NOMO-1 treated with DMSO at 0.1 percent for 48 hours (cell line): Measurements from ENCODE around the gene TST.

Experiments
- DNase-seq: peaks from one replicate; lab custom pipeline; 2025; ENCODE audit not compliant: unreplicated experiment; lab: John Stamatoyannopoulos, UW

Gene TST

DNA sequence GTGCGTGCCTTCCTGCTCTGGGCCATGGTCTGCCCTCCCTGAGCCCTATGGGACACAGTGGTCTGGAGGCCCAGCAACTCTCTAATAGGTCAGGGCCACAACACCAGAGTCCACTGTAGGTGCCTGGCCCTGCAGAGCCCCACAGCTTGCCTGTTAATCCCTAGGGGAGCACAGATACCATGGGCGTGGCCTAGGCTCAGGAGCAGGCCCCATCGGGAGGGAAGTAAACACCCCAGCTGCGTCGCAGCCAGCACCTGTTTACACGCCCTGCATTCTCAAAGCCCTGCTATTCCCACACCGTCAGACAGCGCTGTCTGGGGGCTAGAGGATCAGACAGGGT lies 34.8 kb upstream of the TST start:
- DNase-seq, result no peak

DNA sequence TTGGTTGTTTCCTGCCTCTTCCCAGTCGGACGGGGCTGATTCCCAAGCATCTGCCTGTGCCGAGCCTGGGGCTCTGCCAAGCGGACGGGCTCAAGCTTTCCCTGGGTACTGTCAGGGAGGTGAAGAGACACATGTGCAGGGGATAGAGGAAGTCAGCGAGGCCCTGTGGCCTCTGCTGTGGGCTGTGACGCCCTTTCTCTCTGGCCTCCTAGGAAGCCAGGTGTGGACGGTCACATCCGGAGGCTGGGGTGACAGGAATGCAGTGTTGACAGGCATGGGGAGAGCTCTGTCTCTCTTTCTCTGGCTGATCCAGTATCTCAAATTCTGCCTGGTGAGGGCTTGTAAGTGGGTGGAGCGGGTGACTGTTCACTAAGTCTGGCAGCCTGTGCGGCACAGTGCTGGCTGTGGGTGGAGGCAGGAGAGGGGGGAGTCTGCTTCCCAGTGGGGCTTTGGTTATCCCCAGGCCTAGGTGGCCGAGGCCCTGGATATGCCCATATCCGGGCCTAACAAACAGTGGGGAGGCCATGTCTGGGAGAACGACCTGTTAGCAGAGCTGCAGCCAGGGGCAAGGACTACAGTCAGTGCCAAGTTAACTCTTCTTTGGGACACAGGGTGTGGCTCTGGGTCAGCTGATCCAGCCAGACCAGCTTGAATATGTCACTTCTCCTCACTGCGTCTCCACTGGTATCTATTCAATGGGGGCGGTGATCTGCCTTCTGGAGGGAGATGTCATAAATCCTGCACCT lies 34.2 kb upstream of the TST start:
- DNase-seq, result no peak

DNA sequence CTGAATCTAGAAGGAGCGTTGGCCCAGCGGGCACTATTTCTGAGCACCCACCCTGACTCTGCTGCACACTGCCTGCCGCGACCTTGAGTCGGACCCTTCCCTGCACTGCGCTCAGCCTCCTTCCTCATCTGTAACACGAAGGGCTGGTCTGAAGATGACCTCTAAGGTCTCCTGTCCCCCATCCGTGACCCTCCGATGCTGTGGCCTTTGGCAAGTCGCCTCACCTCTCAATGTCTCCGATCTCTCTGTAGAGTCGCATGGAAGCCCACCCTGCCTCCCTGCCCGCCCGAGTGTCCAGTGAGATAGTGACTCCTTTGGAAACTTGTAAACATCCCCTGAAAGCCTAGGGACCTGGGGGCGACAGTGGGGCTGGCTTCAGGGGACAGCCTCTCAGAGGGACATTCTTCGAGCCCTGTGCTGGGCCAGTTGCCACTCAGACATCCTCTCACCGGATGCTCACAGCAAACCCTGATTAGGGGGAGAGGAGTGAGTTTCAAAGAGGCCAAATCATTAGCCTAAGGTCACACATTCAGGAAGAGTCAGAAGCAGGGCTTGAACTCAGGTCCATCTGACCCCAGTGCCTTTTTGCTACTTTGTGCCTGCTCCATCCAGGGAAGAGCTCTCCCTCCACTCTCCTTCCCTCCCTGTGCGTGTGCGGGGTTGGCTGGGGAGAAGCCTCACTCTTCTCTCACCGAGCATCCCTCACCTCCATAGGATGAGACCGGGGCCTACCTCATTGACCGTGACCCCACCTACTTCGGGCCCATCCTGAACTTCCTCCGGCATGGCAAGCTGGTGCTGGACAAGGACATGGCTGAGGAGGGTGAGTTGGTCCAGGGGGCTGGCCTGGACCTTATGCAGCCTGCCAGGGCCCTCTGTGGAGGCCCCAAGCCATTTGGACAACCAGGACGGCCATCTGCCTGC lies 33.4 kb upstream of the TST start:
- DNase-seq, result no peak

DNA sequence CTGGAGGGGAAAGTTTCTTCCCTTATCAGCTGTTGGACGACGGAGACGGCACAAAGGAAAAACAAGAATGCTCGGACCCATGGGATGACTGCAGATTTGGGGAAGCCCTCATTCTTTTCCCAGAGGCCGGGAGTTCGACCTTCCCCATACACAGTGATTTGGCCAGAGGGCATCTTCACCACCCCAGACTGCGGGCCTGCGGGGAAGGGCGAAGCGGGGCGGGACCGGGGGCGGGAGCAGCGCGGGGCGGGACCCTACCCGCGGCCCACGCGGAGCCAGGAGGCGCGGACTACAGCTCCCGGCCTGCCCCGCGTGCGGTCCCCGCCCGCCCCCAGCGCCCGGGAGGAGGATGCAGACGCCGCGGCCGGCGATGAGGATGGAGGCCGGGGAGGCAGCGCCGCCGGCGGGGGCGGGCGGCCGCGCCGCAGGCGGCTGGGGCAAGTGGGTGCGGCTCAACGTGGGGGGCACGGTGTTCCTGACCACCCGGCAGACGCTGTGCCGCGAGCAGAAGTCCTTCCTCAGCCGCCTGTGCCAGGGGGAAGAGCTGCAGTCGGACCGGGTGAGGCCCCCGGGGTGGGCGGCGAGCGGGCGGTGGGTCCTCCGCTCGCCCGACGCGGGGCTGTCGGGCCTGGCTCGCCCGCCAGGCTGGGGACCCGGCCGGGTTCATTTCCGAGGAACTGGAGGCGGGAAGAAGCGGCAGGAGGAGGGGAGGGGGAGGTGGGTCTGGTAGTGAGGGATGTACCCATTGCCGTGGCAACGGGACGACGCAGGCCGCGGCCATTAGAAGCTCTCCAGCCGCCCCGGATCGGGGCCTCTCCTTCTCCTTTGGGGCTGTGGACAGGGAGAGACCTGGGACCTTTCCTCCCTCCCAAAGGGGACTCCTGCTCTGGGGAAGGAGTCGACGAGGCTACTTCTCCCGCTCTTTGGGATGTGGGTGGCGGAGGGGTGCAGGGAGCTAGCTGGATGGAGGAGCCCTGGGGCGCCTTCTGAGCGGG lies 32.4 kb upstream of the TST start, which contains the start of gene KCTD17:
TSS of gene KCTD17 (plus strand) at position 352 of the 995 bp plus-strand sequence. CDS start at position 371, 19 bp downstream.
- peak; percentile 74 for DNase-seq

- DNase-seq, result no peak
Measured at GRCh38 chr22:37050913-37051312, 31.7 kb upstream of the TST start.

- no peak for DNase-seq
Measured at GRCh38 chr22:37049224-37049623, 30.0 kb upstream of the TST start.

- no peak for DNase-seq
Measured at GRCh38 chr22:37048133-37048532, 28.9 kb upstream of the TST start.

- DNase-seq, result no peak
Measured at GRCh38 chr22:37047006-37047405, 27.8 kb upstream of the TST start.

- DNase-seq, result no peak
Measured at GRCh38 chr22:37046589-37046988, 27.3 kb upstream of the TST start.

GRCh38 chr22:37045958-37046357 lies 26.7 kb upstream of the TST start:
- peak; percentile 9 for DNase-seq

GRCh38 chr22:37044634-37045625 lies 25.7 kb upstream of the TST start:
- peak; percentile 21 for DNase-seq

DNA sequence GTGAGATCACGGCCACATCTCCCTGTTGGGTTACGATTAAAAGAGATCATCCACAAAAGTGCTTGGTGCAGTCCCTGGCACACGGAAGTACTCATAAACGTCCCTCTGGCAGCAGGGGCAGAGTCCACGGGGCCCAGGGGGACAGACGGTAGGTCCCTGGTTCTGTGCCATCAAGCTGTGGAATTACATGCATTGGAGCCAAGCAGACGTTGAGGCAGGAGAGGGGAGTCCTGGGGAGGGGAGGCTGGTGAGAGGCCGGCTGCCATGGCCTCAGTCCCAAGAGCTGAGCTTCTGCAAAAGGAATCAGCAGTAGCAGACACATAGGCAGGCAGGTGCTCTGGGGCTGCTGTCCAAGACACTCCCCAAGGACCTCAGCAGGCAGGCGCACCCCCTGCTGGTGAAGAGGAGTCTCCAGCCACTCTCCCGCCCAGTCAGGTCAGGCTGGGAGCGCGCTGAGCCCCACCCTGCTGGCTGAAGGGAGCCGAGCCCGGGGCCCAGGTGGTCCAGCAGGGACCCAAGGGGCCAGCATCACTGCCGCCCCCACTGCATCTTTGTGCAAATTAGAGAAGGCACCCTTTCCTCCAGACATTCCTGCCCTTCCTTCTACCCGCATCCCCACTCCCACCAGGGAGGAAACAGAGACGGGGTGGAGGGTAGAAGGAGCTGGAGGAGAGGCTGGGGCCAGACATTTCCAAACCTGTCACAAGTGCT lies 24.7 kb upstream of the TST start:
- DNase-seq, result peak; percentile 86

DNA sequence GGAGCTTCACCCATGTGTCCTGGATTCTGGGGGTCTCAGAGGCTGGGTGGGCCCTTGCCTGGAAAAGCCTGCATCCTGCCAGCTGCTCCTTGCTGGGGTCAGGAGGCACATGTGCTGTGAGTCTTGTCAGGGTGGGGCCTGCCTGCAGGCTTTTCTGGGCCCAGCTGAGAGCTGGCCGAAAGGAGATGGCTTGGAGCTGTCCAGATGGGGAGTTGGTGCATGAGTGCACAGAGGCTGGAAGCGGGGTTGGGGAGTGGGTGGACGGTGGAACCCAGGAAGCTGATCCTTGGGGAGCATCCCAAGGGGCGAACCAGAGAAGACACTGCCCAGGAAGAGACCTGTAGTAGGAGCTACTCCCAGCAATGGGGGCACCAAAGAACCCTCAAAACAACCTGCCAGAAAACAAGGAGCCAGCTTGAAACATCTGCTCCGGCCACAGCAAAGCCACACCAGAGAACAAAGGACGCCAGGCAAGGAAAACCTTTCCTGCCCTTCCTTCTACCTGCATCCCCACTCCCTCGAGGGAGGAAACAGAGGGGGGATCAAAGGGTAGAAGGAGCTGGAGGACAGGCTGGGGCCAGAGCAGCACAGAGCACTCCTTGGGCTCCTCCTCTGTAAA lies 24.1 kb upstream of the TST start:
- no peak for DNase-seq

GRCh38 chr22:37039466-37039865 lies 20.2 kb upstream of the TST start:
- no peak for DNase-seq

GRCh38 chr22:37037669-37038068 lies 18.4 kb upstream of the TST start:
- no peak for DNase-seq

- DNase-seq, result no peak
Measured at GRCh38 chr22:37036655-37037377, 17.6 kb upstream of the TST start.

GRCh38 chr22:37033605-37034430 lies 14.6 kb upstream of the TST start:
- DNase-seq, result no peak
